Measurements from ENCODE around the gene PGAP6. TPM values are rescaled to one million over a fixed set of nuclear protein-coding genes. Genes with fewer than 3 reads are reported as not detected.

The PGAP6 gene
- total and polyA plus RNA-seq, 2 of the 13 experiments (the other 11 are each of a cell fraction or from before 2014, with no cell fraction given): 52.7 to 136 TPM

DNA sequence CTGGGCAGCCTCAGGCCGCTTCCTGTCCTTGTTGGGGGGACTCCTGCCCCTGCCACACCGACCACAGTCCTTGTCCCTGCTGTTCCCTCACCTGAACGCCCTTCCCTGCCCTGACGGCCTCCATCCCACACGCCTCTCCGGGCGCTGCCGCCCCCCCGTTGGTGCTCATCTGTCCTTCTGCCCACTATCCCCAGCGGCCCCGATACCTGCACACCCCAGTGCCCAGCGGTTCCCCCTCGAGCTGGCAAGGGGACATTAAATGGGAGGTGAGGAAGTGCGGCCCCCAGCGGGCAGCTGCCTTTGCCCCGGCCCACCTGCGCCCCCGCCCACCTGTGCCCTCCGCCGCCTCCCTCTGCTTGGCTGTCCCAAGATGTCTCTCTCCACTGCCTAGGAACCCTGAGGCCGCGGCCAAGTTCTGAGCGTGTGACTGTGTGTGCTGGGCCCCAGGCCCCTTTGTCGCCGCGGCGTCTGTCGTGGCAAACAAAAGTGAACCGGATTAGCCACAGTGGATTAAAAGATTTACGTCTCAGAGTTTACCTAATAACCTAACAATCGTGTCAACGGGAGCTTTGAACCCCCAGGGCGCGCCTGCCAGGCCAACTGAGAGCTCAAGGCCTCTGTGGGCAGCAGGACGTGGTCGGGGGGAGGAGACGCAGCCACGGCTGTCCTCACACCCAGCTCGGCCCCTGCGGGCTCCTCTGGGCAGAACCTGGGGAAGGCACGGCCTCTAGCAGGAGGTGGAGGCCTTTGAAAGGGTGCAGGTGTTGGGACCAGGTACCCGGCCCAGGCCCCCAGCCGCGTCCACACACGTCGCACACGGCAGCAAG, 21.7 kb downstream of the PGAP6 start (continued):
- TF ChIP-seq ZNF570 (CRISPR knock-in tag; IDR thresholded peaks at IDR 0.05; ENCODE audit: borderline replicate concordance): no peak
- 0 out of 2 replicates have a peak, but pooled peaks have one; percentile 11 for TF ChIP-seq SP5 (CRISPR knock-in tag; IDR thresholded peaks at IDR 0.05; ENCODE audit: borderline replicate concordance, low read depth)
- TF ChIP-seq PITX1 (CRISPR knock-in tag; IDR thresholded peaks at IDR 0.05): peak; percentile 91
- no peak for TF ChIP-seq DR1 (CRISPR knock-in tag; IDR thresholded peaks at IDR 0.05)
- TF ChIP-seq, protein P1, sequence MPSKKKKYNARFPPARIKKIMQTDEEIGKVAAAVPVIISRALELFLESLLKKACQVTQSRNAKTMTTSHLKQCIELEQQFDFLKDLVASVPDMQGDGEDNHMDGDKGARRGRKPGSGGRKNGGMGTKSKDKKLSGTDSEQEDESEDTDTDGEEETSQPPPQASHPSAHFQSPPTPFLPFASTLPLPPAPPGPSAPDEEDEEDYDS (CRISPR knock-in tag; IDR thresholded peaks at IDR 0.05): peak; percentile 30; the same call in 1 of the 2 replicates
- peak; percentile 34; the same call in 1 of the 2 replicates for TF ChIP-seq SP4 (CRISPR knock-in tag; IDR thresholded peaks at IDR 0.05)
- TF ChIP-seq, protein P2, sequence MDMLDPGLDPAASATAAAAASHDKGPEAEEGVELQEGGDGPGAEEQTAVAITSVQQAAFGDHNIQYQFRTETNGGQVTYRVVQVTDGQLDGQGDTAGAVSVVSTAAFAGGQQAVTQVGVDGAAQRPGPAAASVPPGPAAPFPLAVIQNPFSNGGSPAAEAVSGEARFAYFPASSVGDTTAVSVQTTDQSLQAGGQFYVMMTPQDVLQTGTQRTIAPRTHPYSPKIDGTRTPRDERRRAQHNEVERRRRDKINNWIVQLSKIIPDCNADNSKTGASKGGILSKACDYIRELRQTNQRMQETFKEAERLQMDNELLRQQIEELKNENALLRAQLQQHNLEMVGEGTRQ (IDR thresholded peaks at IDR 0.05; ENCODE audit: low read depth, low read length): no peak
- TF ChIP-seq, protein P2 (CRISPR knock-in tag; IDR thresholded peaks at IDR 0.05; ENCODE audit: borderline replicate concordance): no peak
- TF ChIP-seq ZNF280B (CRISPR knock-in tag; IDR thresholded peaks at IDR 0.05; ENCODE audit: borderline replicate concordance): peak; percentile 55; the same call in 1 of the 2 replicates
- no peak for TF ChIP-seq SYNCRIP (IDR thresholded peaks at IDR 0.05; ENCODE audit: insufficient read depth, low read depth, low read length)
- TF ChIP-seq HNF4A (CRISPR knock-in tag; IDR thresholded peaks at IDR 0.05): peak; percentile 40
- TF ChIP-seq, protein P3, sequence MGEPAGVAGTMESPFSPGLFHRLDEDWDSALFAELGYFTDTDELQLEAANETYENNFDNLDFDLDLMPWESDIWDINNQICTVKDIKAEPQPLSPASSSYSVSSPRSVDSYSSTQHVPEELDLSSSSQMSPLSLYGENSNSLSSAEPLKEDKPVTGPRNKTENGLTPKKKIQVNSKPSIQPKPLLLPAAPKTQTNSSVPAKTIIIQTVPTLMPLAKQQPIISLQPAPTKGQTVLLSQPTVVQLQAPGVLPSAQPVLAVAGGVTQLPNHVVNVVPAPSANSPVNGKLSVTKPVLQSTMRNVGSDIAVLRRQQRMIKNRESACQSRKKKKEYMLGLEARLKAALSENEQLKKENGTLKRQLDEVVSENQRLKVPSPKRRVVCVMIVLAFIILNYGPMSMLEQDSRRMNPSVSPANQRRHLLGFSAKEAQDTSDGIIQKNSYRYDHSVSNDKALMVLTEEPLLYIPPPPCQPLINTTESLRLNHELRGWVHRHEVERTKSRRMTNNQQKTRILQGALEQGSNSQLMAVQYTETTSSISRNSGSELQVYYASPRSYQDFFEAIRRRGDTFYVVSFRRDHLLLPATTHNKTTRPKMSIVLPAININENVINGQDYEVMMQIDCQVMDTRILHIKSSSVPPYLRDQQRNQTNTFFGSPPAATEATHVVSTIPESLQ (CRISPR knock-in tag; conservative IDR thresholded peaks at IDR 0.05): no peak
- TF ChIP-seq ZNF788 (CRISPR knock-in tag; IDR thresholded peaks at IDR 0.05; ENCODE audit: borderline replicate concordance): 0 out of 2 replicates have a peak, but pooled peaks have one; percentile 66
- TF ChIP-seq NR2C2 (CRISPR knock-in tag; IDR thresholded peaks at IDR 0.05; ENCODE audit: borderline replicate concordance): no peak
- TF ChIP-seq, protein P4, sequence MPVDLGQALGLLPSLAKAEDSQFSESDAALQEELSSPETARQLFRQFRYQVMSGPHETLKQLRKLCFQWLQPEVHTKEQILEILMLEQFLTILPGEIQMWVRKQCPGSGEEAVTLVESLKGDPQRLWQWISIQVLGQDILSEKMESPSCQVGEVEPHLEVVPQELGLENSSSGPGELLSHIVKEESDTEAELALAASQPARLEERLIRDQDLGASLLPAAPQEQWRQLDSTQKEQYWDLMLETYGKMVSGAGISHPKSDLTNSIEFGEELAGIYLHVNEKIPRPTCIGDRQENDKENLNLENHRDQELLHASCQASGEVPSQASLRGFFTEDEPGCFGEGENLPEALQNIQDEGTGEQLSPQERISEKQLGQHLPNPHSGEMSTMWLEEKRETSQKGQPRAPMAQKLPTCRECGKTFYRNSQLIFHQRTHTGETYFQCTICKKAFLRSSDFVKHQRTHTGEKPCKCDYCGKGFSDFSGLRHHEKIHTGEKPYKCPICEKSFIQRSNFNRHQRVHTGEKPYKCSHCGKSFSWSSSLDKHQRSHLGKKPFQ (CRISPR knock-in tag; IDR thresholded peaks at IDR 0.05; ENCODE audit: insufficient replicate concordance): peak; percentile 34
- 0 out of 2 replicates have a peak, but pooled peaks have one; percentile 67 for TF ChIP-seq ZFP41 (CRISPR knock-in tag; IDR thresholded peaks at IDR 0.05; ENCODE audit: borderline replicate concordance)
- TF ChIP-seq, protein P5, sequence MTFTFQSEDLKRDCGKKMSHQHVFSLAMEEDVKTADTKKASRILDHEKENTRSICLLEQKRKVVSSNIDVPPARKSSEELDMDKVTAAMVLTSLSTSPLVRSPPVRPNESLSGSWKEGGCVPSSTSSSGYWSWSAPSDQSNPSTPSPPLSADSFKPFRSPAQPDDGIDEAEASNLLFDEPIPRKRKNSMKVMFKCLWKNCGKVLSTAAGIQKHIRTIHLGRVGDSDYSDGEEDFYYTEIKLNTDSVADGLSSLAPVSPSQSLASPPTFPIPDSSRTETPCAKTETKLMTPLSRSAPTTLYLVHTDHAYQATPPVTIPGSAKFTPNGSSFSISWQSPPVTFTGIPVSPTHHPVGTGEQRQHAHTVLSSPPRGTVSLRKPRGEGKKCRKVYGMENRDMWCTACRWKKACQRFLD (CRISPR knock-in tag; IDR thresholded peaks at IDR 0.05; ENCODE audit: borderline replicate concordance): no peak
- TF ChIP-seq NR3C1 (CRISPR knock-in tag; IDR thresholded peaks at IDR 0.05): no peak
- 0 out of 2 replicates have a peak, but pooled peaks have one; percentile 19 for TF ChIP-seq ZMYM4 (CRISPR knock-in tag; IDR thresholded peaks at IDR 0.05)
